Fibroblast of lung (primary cell): ENCODE results near the gene RTP3. TPM values are rescaled to one million over a fixed set of nuclear protein-coding genes. Genes with fewer than 3 reads are reported as not detected.
"Not testable (repeated sequence)": the region's sequence is repeated elsewhere in the genome, so short reads cannot be mapped to it uniquely, and the experiment has no call there.

Source experiments
- DNase-seq, 2 donors: peaks; one replicate each; pipeline versions ENCODE4 v3.0.0 to v3.0.0-alpha.2; 2010; ENCODE audit warnings: low read depth in 2 of 2
- H2AFZ ChIP-seq: 2 replicates; pipeline ENCODE4 v1.5.1; 2012; ENCODE audit warnings: low read length, control low read depth, inconsistent platforms
- H3K27ac ChIP-seq: 2 replicates; pipeline ENCODE4 v1.5.1; 2011; ENCODE audit warnings: low read length, control low read depth; ENCODE audit not compliant: insufficient read depth
- H3K27me3 ChIP-seq: 2 replicates; pipeline ENCODE4 v1.5.1; 2011; ENCODE audit warnings: mild to moderate bottlenecking, low read length; ENCODE audit not compliant: control insufficient read depth, insufficient read depth
- H3K36me3 ChIP-seq: 2 replicates; pipeline ENCODE4 v1.5.1; 2011; ENCODE audit warnings: low read length; ENCODE audit not compliant: control insufficient read depth, insufficient read depth
- H3K4me1 ChIP-seq: 2 replicates; pipeline ENCODE4 v1.5.1; 2011; ENCODE audit warnings: low read length; ENCODE audit not compliant: control insufficient read depth, insufficient read depth; ENCODE audit errors: extremely low read depth
- H3K4me2 ChIP-seq: 2 replicates; pipeline ENCODE4 v1.5.1; 2011; ENCODE audit warnings: low read length, control low read depth; ENCODE audit not compliant: insufficient read depth; ENCODE audit errors: extremely low read depth
- H3K4me3 ChIP-seq, 4 experiments: fragments of 200-600 bp in 1 of 4; sonication (generic) in 1 of 4; replicated peaks in 1 of 4; 2 replicates each; pipeline ENCODE4 v1.5.1; 2011 to 2016; ENCODE audit warnings: low read length in 4 of 4, low read depth in 3 of 4, mild to moderate bottlenecking in 3 of 4, control low read depth in 2 of 4, inconsistent platforms in 1 of 4, mixed read lengths in 1 of 4; ENCODE audit not compliant: insufficient read depth in 1 of 4; ENCODE audit errors: control extremely low read depth in 1 of 4
- H3K79me2 ChIP-seq: 2 replicates; pipeline ENCODE4 v1.5.1; 2012; ENCODE audit warnings: mild to moderate bottlenecking, low read length, inconsistent platforms; ENCODE audit not compliant: control insufficient read depth, insufficient read depth
- H3K9ac ChIP-seq: 2 replicates; pipeline ENCODE4 v1.5.1; 2011; ENCODE audit warnings: mild to moderate bottlenecking, low read length, control low read depth; ENCODE audit not compliant: insufficient read depth
- H3K9me3 ChIP-seq: 2 replicates; pipeline ENCODE4 v1.5.1; 2012; ENCODE audit warnings: low read depth, low read length; ENCODE audit not compliant: control insufficient read depth, insufficient read depth
- H4K20me1 ChIP-seq: 2 replicates; pipeline ENCODE4 v1.5.1; 2011; ENCODE audit warnings: low read length; ENCODE audit not compliant: control insufficient read depth, insufficient read depth; ENCODE audit errors: extremely low read depth
- EZH2 ChIP-seq: IDR thresholded peaks from 2 replicates; pipeline ENCODE4 v1.5.1; 2012; ENCODE audit warnings: low read length, control low read depth, mild to moderate bottlenecking; ENCODE audit errors: missing control alignments
- polyA plus RNA-seq, 2 donors: library from polyadenylated mRNA; depleted of rRNA in 1 of 2; stranded (reverse) in 1 of 2; unstranded in 1 of 2; fragments of >200 nt; gene quantifications; 2 replicates each; pipeline ENCODE4 v1.2.1, GENCODE V29; 2011 to 2012; ENCODE audit warnings: missing spikeins in 1 of 2
- total RNA-seq: library from RNA; depleted of rRNA; stranded (reverse); fragments of >200 nt; gene quantifications from 2 replicates; pipeline ENCODE4 v1.2.1, GENCODE V29; 2014
- TF ChIP-seq, protein P1 (sequence below), 2 donors: IDR thresholded peaks in 1 of 2; conservative IDR thresholded peaks in 1 of 2; 1 replicate in 1 of 2; 2 replicates in 1 of 2; pipeline ENCODE4 v1.5.1; 2011 to 2012; ENCODE audit warnings: low read length in 2 of 2, control low read depth in 1 of 2, inconsistent platforms in 1 of 2, low read depth in 1 of 2, mild to moderate bottlenecking in 1 of 2

Gene RTP3
- total and polyA plus RNA-seq, 2 donors (not counting 1 experiment from before 2014, with no cell fraction given) = not detected

DNA sequence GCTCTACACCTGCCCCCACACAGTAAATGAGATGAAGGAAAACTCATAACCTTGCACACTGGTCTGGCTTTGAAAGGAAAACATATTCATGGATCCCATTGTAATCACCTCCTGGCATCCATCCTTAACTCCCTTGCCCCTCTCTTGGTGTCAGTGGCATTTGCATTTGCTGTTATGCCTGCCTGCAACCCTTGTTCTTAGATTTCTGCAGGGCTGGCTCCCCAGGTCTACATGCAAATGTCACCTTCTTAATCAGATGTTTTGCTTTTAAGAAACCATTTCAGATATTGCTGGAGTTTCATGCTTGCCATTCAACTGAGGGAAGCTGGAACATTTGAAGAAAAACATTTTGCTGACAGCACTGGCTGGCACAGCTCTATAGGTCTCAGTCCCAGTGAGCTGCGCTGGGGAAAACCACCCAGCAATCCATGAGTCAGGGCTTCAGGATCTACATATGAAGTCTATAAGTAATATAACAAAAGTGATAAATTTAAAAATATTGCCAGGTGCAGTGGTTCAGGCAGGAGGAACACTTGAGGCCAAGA lies 49.2 kb downstream of the RTP3 start:
- H2AFZ ChIP-seq = no peak overlapping the region
- H3K9me3 ChIP-seq = no peaks in the 10 kb centered on the region
- H3K4me1 ChIP-seq = peaks cover 3% of the 10 kb centered on the region
- no peaks in the 10 kb centered on the region for H3K36me3 ChIP-seq
- TF ChIP-seq, protein P1, sequence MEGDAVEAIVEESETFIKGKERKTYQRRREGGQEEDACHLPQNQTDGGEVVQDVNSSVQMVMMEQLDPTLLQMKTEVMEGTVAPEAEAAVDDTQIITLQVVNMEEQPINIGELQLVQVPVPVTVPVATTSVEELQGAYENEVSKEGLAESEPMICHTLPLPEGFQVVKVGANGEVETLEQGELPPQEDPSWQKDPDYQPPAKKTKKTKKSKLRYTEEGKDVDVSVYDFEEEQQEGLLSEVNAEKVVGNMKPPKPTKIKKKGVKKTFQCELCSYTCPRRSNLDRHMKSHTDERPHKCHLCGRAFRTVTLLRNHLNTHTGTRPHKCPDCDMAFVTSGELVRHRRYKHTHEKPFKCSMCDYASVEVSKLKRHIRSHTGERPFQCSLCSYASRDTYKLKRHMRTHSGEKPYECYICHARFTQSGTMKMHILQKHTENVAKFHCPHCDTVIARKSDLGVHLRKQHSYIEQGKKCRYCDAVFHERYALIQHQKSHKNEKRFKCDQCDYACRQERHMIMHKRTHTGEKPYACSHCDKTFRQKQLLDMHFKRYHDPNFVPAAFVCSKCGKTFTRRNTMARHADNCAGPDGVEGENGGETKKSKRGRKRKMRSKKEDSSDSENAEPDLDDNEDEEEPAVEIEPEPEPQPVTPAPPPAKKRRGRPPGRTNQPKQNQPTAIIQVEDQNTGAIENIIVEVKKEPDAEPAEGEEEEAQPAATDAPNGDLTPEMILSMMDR (conservative IDR thresholded peaks at IDR 0.05 in 1 of 2, IDR thresholded peaks at IDR 0.05 in 1 of 2; ENCODE audit: low read depth in 1 of 2, low read length in 2 of 2) = no peak
- no peak for TF ChIP-seq EZH2
- no peak overlapping the region for H3K4me2 ChIP-seq
- H4K20me1 ChIP-seq = no peaks in the 10 kb centered on the region
- no peak overlapping the region for H3K27ac ChIP-seq
- no peaks in the 10 kb centered on the region for H3K27me3 ChIP-seq
- DNase-seq = no peak
- no peak overlapping the region for H3K9ac ChIP-seq
- H3K79me2 ChIP-seq = no peaks in the 10 kb centered on the region
- no peak overlapping the region for H3K4me3 ChIP-seq

- not testable (repeated sequence) for H3K27ac ChIP-seq, H3K9me3 ChIP-seq, H2AFZ ChIP-seq, H3K4me1 ChIP-seq, DNase-seq, H3K27me3 ChIP-seq, H3K79me2 ChIP-seq, H3K4me3 ChIP-seq, H3K4me2 ChIP-seq, H4K20me1 ChIP-seq, H3K9ac ChIP-seq, H3K36me3 ChIP-seq
These were observed 50.8 kb downstream of the RTP3 start for GRCh38 chr3:46548611-46549010.

DNA sequence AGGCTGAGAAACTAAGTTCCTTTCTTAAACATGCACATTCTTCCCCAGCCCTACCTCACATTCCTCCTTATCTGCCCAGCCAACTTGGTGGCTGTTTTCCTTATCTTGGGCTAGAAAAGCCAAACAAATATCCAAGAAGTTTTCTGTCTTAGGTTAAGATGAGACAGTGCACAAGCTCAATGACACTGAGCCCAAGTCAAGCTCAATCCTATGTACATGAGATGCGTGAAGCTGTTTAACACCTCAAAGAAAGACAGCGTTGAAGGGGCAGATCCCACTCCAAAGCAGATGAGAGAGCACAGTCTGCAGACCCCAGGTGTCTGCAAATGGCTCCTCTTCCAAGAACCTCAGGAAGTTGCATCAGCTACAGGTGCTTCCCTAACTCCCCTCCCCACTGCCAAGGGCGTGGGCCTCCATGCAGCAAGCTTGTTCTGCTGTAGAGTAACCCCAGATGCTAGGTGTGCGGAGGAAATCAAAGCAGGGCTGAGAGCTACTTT lies 51.7 kb downstream of the RTP3 start:
- H3K79me2 ChIP-seq = no peaks in the 10 kb centered on the region
- no peak overlapping the region for H3K9ac ChIP-seq
- no peak for TF ChIP-seq EZH2
- TF ChIP-seq, protein P1 (conservative IDR thresholded peaks at IDR 0.05 in 1 of 2, IDR thresholded peaks at IDR 0.05 in 1 of 2; ENCODE audit: low read depth in 1 of 2, low read length in 2 of 2) = no peak
- H3K4me2 ChIP-seq = no peak overlapping the region
- H3K27ac ChIP-seq = no peak overlapping the region
- no peak overlapping the region for H2AFZ ChIP-seq
- no peaks in the 10 kb centered on the region for H4K20me1 ChIP-seq
- H3K36me3 ChIP-seq = no peaks in the 10 kb centered on the region
- no peaks in the 10 kb centered on the region for H3K9me3 ChIP-seq
- peaks cover 3% of the 10 kb centered on the region for H3K4me1 ChIP-seq
- no peaks in the 10 kb centered on the region for H3K27me3 ChIP-seq
- H3K4me3 ChIP-seq = no peak overlapping the region
- DNase-seq = peak in 1 of 2 donors; percentile 59
